H1 (cell line): ENCODE data around the gene NR3C2. TPM values are rescaled to one million over a fixed set of nuclear protein-coding genes. Genes with fewer than 3 reads are reported as not detected.

ENCODE experiments used
- CTBP2 ChIP-seq: IDR thresholded peaks from 2 replicates; pipeline ENCODE4 v1.7.0; 2011; ENCODE audit warnings: borderline replicate concordance, mild to moderate bottlenecking, moderate library complexity, mixed read lengths, low read length; ENCODE audit not compliant: insufficient read depth, insufficient read length
- MAFK ChIP-seq: IDR thresholded peaks from 2 replicates; pipeline ENCODE4 v1.6.1; 2012; ENCODE audit warnings: low read depth, mild to moderate bottlenecking, improper control_type of control experiment, low read length
- POLR2AphosphoS5 ChIP-seq: IDR thresholded peaks from 2 replicates; pipeline ENCODE4 v1.6.1; 2011; ENCODE audit warnings: low read depth, low read length
- RXRA ChIP-seq: IDR thresholded peaks from 2 replicates; pipeline ENCODE4 v1.6.1; 2011; ENCODE audit warnings: low read depth, mild to moderate bottlenecking, low read length, moderate library complexity; ENCODE audit not compliant: insufficient read depth
- SIX5 ChIP-seq: IDR thresholded peaks from 2 replicates; pipeline ENCODE4 v1.6.1; 2011; ENCODE audit warnings: mild to moderate bottlenecking, low read depth, low read length
- SP4 ChIP-seq: IDR thresholded peaks from 2 replicates; pipeline ENCODE4 v1.6.1; 2012; ENCODE audit warnings: low read length, inconsistent platforms
- polyA plus RNA-seq, 7 experiments: library from polyadenylated mRNA; depleted of rRNA in 3 of 7; stranded (reverse) in 5 of 7; unstranded in 2 of 7; fragments of >200 nt in 5 of 7; fragments of 200-250 nt in 2 of 7; gene quantifications; 1 replicate in 5 of 7; 2 replicates in 1 of 7; 4 replicates in 1 of 7; pipeline versions ENCODE4 v1.2.1 to v1.2.3, GENCODE V29; 2011 to 2013; ENCODE audit warnings: missing spikeins in 2 of 7, mixed read lengths in 2 of 7
- total RNA-seq: library from RNA; stranded (reverse); fragmentation: NEBNext Ultra II Directional; extraction: Animal tissue kit (Norgen Biotek cat#: 25700); gene quantifications from 2 replicates; pipeline ENCODE4 v1.2.1, GENCODE V29; 2021
- TF ChIP-seq, protein P1 (sequence below): IDR thresholded peaks from 2 replicates; pipeline ENCODE4 v1.6.1; 2012; ENCODE audit warnings: inconsistent platforms
- TF ChIP-seq, protein P2 (sequence below): IDR thresholded peaks from 2 replicates; pipeline ENCODE4 v1.6.1; 2012; ENCODE audit warnings: low read length, inconsistent platforms

NR3C2 gene
- total and polyA plus RNA-seq, 2 of the 8 experiments (the other 6 are each of a cell fraction or from before 2014, with no cell fraction given), result 0.80 to 3.9 TPM

DNA sequence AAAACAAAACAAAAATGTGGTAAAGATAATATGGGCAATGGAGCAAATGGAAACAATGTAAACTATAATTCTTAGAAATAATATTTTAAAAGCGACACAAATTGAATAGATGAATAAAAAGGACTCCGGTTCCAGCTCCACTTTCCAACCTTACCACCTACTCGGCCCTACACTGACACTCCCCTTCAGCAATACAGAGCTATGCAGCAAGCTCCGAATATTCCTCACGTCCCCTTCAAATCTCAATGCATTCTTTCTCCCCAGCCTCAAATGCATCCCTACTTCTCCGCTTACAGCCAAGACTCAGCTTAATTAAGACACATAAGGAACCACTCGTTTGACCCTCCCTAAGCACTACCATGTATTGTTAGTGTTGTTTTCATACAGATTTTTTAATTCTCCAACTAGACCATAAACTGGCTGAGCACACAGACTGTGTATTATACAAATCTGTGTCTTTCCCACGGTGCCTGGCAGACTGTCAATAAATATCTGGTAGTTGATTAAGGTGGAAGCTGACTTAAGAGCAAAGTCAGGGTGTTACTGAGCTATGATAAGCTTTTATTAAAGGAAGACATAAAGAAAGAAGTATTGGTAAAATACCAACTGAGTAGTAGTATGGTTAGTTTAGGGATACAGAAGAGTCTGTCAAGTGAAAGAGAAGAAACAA is 219.1 kb downstream of the NR3C2 start (continued):
- TF ChIP-seq RXRA (no peak), CTBP2 (no peak), POLR2AphosphoS5 (no peak), SP4 (no peak), SIX5 (no peak), MAFK (no peak)
- TF ChIP-seq, protein P1, sequence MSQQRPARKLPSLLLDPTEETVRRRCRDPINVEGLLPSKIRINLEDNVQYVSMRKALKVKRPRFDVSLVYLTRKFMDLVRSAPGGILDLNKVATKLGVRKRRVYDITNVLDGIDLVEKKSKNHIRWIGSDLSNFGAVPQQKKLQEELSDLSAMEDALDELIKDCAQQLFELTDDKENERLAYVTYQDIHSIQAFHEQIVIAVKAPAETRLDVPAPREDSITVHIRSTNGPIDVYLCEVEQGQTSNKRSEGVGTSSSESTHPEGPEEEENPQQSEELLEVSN, result no peak
- TF ChIP-seq, protein P2, sequence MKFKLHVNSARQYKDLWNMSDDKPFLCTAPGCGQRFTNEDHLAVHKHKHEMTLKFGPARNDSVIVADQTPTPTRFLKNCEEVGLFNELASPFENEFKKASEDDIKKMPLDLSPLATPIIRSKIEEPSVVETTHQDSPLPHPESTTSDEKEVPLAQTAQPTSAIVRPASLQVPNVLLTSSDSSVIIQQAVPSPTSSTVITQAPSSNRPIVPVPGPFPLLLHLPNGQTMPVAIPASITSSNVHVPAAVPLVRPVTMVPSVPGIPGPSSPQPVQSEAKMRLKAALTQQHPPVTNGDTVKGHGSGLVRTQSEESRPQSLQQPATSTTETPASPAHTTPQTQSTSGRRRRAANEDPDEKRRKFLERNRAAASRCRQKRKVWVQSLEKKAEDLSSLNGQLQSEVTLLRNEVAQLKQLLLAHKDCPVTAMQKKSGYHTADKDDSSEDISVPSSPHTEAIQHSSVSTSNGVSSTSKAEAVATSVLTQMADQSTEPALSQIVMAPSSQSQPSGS, result no peak
